ENCODE data around the gene ZNF575.

The ZNF575 gene

GRCh38 chr19:43575955-43576878 is 43.2 kb downstream of the ZNF575 start:
- DNase-seq, result no peak

GRCh38 chr19:43578787-43579186 is 45.8 kb downstream of the ZNF575 start:
- DNase-seq, result no peak

- DNase-seq, result no peak
Observed at GRCh38 chr19:43581467-43581866, 48.5 kb downstream of the ZNF575 start.

GRCh38 chr19:43582495-43582894 is 49.5 kb downstream of the ZNF575 start:
- DNase-seq, result no peak

GRCh38 chr19:43584484-43584883 is 51.5 kb downstream of the ZNF575 start:
- DNase-seq, result no peak

All from GDM1 (cell line).